Stimulated activated memory B cell treated with anti-CD40 and anti-IgM and Interleukin-4, amounts not matched to agents 10 μg/mL and 1 μg/mL and 100 μg/mL, for 72 hours (primary cell): ENCODE results near the gene BRME1.

Source experiments
- ATAC-seq: fragments of 150-1000 bp; cut with Tn5 transposase; 2 replicates; pipeline ENCODE4 v1.10.0; 2021
- H3K27ac Mint-ChIP-seq: one replicate; pipeline ENCODE4 v1.8.0; 2022; ENCODE audit warnings: mild to moderate bottlenecking, mixed read lengths
- H3K27me3 Mint-ChIP-seq: one replicate; pipeline ENCODE4 v1.8.0; 2022; ENCODE audit warnings: mixed read lengths
- H3K36me3 Mint-ChIP-seq: one replicate; pipeline ENCODE4 v1.8.0; 2022; ENCODE audit warnings: mixed read lengths
- H3K4me1 Mint-ChIP-seq: one replicate; pipeline ENCODE4 v1.8.0; 2022; ENCODE audit warnings: mixed read lengths
- H3K4me3 Mint-ChIP-seq: one replicate; pipeline ENCODE4 v1.8.0; 2022; ENCODE audit warnings: mild to moderate bottlenecking, moderate library complexity, mixed read lengths
- H3K9me3 Mint-ChIP-seq: one replicate; pipeline ENCODE4 v1.8.0; 2022; ENCODE audit warnings: mixed read lengths

Gene BRME1

GRCh38 chr19:13913352-13913751 is 7.4 kb upstream of the BRME1 start:
- Mint-ChIP-seq H3K4me3 (no peak overlapping the region), H3K27ac (no peak overlapping the region), H3K36me3 (peaks cover 17% of the 10 kb centered on the region), H3K27me3 (no peaks in the 10 kb centered on the region), H3K9me3 (no peaks in the 10 kb centered on the region), H3K4me1 (no peaks in the 10 kb centered on the region)
- ATAC-seq, result no peak

GRCh38 chr19:13909430-13909829 is 3.5 kb upstream of the BRME1 start:
- peaks cover 13% of the 10 kb centered on the region for H3K36me3 Mint-ChIP-seq
- H3K4me3 Mint-ChIP-seq, result no peak overlapping the region
- no peak overlapping the region for H3K27ac Mint-ChIP-seq
- ATAC-seq, result no peak
- H3K27me3 Mint-ChIP-seq, result no peaks in the 10 kb centered on the region
- peaks cover 16% of the 10 kb centered on the region for H3K4me1 Mint-ChIP-seq
- no peaks in the 10 kb centered on the region for H3K9me3 Mint-ChIP-seq

- Mint-ChIP-seq H3K27ac (no peak overlapping the region), H3K4me3 (no peak overlapping the region), H3K9me3 (no peaks in the 10 kb centered on the region)
These were observed 2.8 kb upstream of the BRME1 start for GRCh38 chr19:13908674-13909073.

GRCh38 chr19:13906910-13907309 is 993 bp upstream of the BRME1 start:
- Mint-ChIP-seq H3K4me1 (peaks cover 16% of the 10 kb centered on the region), H3K36me3 (peaks cover 8% of the 10 kb centered on the region), H3K27me3 (no peaks in the 10 kb centered on the region), H3K9me3 (no peaks in the 10 kb centered on the region), H3K4me3 (peak overlapping the region; percentile 80), H3K27ac (peak overlapping the region; percentile 78)
- ATAC-seq, result no peak

More at GRCh38 chr19:13908674-13909073, 2.8 kb upstream of the BRME1 start:
- ATAC-seq, result no peak
- H3K27me3 Mint-ChIP-seq, result no peaks in the 10 kb centered on the region
- peaks cover 16% of the 10 kb centered on the region for H3K4me1 Mint-ChIP-seq
- peaks cover 13% of the 10 kb centered on the region for H3K36me3 Mint-ChIP-seq

GRCh38 chr19:13906521-13906904 is 596 bp upstream of the BRME1 start:
- Mint-ChIP-seq H3K27me3 (no peaks in the 10 kb centered on the region), H3K36me3 (peaks cover 6% of the 10 kb centered on the region), H3K4me1 (peaks cover 16% of the 10 kb centered on the region), H3K27ac (peak overlapping the region; percentile 78), H3K9me3 (no peaks in the 10 kb centered on the region), H3K4me3 (peak overlapping the region; percentile 80)
- ATAC-seq, result peak; percentile 68

- no peaks in the 10 kb centered on the region for H3K27me3 Mint-ChIP-seq
- H3K4me3 Mint-ChIP-seq, result no peak overlapping the region
- no peaks in the 10 kb centered on the region for H3K9me3 Mint-ChIP-seq
- H3K27ac Mint-ChIP-seq, result no peak overlapping the region
- ATAC-seq, result no peak
- no peaks in the 10 kb centered on the region for H3K36me3 Mint-ChIP-seq
- H3K4me1 Mint-ChIP-seq, result peaks cover 16% of the 10 kb centered on the region
These were observed 2.8 kb downstream of the BRME1 start for GRCh38 chr19:13902993-13903555.

GRCh38 chr19:13899912-13900584 is 5.9 kb downstream of the BRME1 start:
- ATAC-seq, result no peak
- Mint-ChIP-seq H3K27ac (peak overlapping the region; percentile 8), H3K4me3 (no peak overlapping the region), H3K36me3 (no peaks in the 10 kb centered on the region), H3K27me3 (no peaks in the 10 kb centered on the region), H3K9me3 (no peaks in the 10 kb centered on the region), H3K4me1 (no peaks in the 10 kb centered on the region)

- Mint-ChIP-seq H3K27ac (no peak overlapping the region), H3K36me3 (no peaks in the 10 kb centered on the region)
These were observed 6.5 kb downstream of the BRME1 start for GRCh38 chr19:13899393-13899792.

GRCh38 chr19:13896227-13896626 is 9.7 kb downstream of the BRME1 start:
- Mint-ChIP-seq H3K9me3 (no peaks in the 10 kb centered on the region), H3K27me3 (no peaks in the 10 kb centered on the region), H3K4me3 (no peak overlapping the region), H3K36me3 (no peaks in the 10 kb centered on the region), H3K4me1 (no peaks in the 10 kb centered on the region), H3K27ac (no peak overlapping the region)
- ATAC-seq, result no peak

More at GRCh38 chr19:13899393-13899792, 6.5 kb downstream of the BRME1 start:
- Mint-ChIP-seq H3K9me3 (no peaks in the 10 kb centered on the region), H3K27me3 (no peaks in the 10 kb centered on the region), H3K4me3 (no peak overlapping the region), H3K4me1 (no peaks in the 10 kb centered on the region)
- no peak for ATAC-seq

GRCh38 chr19:13894552-13894951 is 11.4 kb downstream of the BRME1 start:
- H3K4me1 Mint-ChIP-seq, result no peaks in the 10 kb centered on the region
- H3K9me3 Mint-ChIP-seq, result no peaks in the 10 kb centered on the region
- no peak for ATAC-seq
- H3K27me3 Mint-ChIP-seq, result no peaks in the 10 kb centered on the region
- no peak overlapping the region for H3K27ac Mint-ChIP-seq
- no peaks in the 10 kb centered on the region for H3K36me3 Mint-ChIP-seq
- no peak overlapping the region for H3K4me3 Mint-ChIP-seq

GRCh38 chr19:13892870-13893269 is 13.0 kb downstream of the BRME1 start:
- H3K4me3 Mint-ChIP-seq, result no peak overlapping the region
- H3K27me3 Mint-ChIP-seq, result no peaks in the 10 kb centered on the region
- no peaks in the 10 kb centered on the region for H3K4me1 Mint-ChIP-seq
- H3K36me3 Mint-ChIP-seq, result no peaks in the 10 kb centered on the region
- ATAC-seq, result no peak
- no peak overlapping the region for H3K27ac Mint-ChIP-seq
- no peaks in the 10 kb centered on the region for H3K9me3 Mint-ChIP-seq

- H3K36me3 Mint-ChIP-seq, result no peaks in the 10 kb centered on the region
- no peaks in the 10 kb centered on the region for H3K27me3 Mint-ChIP-seq
These were observed 15.8 kb downstream of the BRME1 start for GRCh38 chr19:13890136-13890535.

GRCh38 chr19:13888281-13888680 is 17.6 kb downstream of the BRME1 start:
- ATAC-seq, result no peak
- Mint-ChIP-seq H3K4me1 (no peaks in the 10 kb centered on the region), H3K27ac (no peak overlapping the region), H3K9me3 (no peaks in the 10 kb centered on the region), H3K36me3 (no peaks in the 10 kb centered on the region), H3K4me3 (no peak overlapping the region), H3K27me3 (no peaks in the 10 kb centered on the region)

More at GRCh38 chr19:13890136-13890535, 15.8 kb downstream of the BRME1 start:
- H3K27ac Mint-ChIP-seq, result no peak overlapping the region
- no peaks in the 10 kb centered on the region for H3K9me3 Mint-ChIP-seq
- ATAC-seq, result no peak
- H3K4me3 Mint-ChIP-seq, result no peak overlapping the region
- H3K4me1 Mint-ChIP-seq, result no peaks in the 10 kb centered on the region

- H3K27ac Mint-ChIP-seq, result no peak overlapping the region
- peaks cover 2% of the 10 kb centered on the region for H3K4me1 Mint-ChIP-seq
- ATAC-seq, result no peak
These were observed 18.4 kb downstream of the BRME1 start for GRCh38 chr19:13887517-13887916.

GRCh38 chr19:13887018-13887436 is 18.9 kb downstream of the BRME1 start:
- Mint-ChIP-seq H3K36me3 (no peaks in the 10 kb centered on the region), H3K4me1 (peaks cover 7% of the 10 kb centered on the region)
- no peak for ATAC-seq

More at GRCh38 chr19:13887517-13887916, 18.4 kb downstream of the BRME1 start:
- Mint-ChIP-seq H3K9me3 (no peaks in the 10 kb centered on the region), H3K27me3 (no peaks in the 10 kb centered on the region), H3K36me3 (no peaks in the 10 kb centered on the region), H3K4me3 (no peak overlapping the region)

GRCh38 chr19:13885826-13886365 is 20.0 kb downstream of the BRME1 start:
- Mint-ChIP-seq H3K27me3 (no peaks in the 10 kb centered on the region), H3K36me3 (no peaks in the 10 kb centered on the region), H3K4me1 (peaks cover 19% of the 10 kb centered on the region), H3K27ac (no peak overlapping the region), H3K9me3 (no peaks in the 10 kb centered on the region), H3K4me3 (no peak overlapping the region)
- ATAC-seq, result no peak

More at GRCh38 chr19:13887018-13887436, 18.9 kb downstream of the BRME1 start:
- Mint-ChIP-seq H3K27ac (no peak overlapping the region), H3K4me3 (no peak overlapping the region), H3K9me3 (no peaks in the 10 kb centered on the region), H3K27me3 (no peaks in the 10 kb centered on the region)
